ENCODE results near the gene EHBP1L1. TPM values are rescaled to one million over a fixed set of nuclear protein-coding genes. Genes with fewer than 3 reads are reported as not detected.

Gene EHBP1L1
- total and polyA plus RNA-seq, 8 donors = 28.5 to 133 (median 36.0) TPM

DNA sequence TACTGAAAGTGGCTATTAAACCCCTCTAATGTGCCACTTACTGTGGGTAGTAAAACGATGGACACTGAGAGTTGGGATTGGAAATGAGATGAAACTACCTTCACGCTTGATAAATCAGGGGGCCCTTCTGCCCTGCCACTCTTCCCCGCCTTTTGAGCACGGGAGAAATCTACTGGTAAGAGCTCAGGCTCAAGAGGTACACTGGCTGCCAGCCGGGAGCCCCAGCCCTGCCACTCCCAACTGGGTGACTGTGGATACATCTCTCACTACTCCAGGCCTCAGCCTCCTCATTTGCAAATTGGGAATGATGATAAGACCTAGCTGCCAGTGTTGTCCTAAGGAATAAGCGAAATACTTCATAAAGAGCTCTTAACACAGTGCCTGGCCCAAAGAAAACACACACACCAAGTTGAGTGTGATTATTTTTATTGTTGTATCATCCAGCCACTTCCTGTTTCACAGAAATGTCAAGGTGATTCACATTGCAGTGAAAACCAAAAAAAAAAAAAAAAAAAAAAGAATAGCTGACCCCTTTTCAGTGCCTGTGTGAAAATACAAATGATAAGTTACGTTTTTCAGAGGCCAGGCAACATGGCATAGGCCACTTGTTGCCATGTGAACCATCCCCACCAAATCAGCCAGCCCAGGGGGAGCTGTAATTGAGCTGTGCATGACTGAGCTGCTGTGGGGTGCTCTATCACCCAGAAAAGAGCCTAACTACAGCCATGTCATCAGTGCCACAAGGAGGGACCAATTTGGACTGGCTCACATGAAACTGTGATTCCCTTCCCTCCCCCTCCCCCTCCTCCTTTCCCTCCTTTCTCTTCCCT, 10.0 kb upstream of the EHBP1L1 start:
- Histone ChIP-seq H3K27ac (peak overlapping the region in 1 of 2 donors; percentile 58), H3K36me3 (no peaks in the 10 kb centered on the region), H3K9me3 (no peaks in the 10 kb centered on the region), H3K27me3 (no peaks in the 10 kb centered on the region), H3K4me1 (peaks cover 9 to 45% of the 10 kb centered on the region in 2 donors), H3K4me3 (no peak overlapping the region)
- peak; percentile 21 for ATAC-seq
- no peak for DNase-seq
- TF ChIP-seq, protein P1, sequence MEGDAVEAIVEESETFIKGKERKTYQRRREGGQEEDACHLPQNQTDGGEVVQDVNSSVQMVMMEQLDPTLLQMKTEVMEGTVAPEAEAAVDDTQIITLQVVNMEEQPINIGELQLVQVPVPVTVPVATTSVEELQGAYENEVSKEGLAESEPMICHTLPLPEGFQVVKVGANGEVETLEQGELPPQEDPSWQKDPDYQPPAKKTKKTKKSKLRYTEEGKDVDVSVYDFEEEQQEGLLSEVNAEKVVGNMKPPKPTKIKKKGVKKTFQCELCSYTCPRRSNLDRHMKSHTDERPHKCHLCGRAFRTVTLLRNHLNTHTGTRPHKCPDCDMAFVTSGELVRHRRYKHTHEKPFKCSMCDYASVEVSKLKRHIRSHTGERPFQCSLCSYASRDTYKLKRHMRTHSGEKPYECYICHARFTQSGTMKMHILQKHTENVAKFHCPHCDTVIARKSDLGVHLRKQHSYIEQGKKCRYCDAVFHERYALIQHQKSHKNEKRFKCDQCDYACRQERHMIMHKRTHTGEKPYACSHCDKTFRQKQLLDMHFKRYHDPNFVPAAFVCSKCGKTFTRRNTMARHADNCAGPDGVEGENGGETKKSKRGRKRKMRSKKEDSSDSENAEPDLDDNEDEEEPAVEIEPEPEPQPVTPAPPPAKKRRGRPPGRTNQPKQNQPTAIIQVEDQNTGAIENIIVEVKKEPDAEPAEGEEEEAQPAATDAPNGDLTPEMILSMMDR (IDR thresholded peaks at IDR 0.05) = no peak
- intact Hi-C loops (cut with DNase I) = no loop called here

DNA sequence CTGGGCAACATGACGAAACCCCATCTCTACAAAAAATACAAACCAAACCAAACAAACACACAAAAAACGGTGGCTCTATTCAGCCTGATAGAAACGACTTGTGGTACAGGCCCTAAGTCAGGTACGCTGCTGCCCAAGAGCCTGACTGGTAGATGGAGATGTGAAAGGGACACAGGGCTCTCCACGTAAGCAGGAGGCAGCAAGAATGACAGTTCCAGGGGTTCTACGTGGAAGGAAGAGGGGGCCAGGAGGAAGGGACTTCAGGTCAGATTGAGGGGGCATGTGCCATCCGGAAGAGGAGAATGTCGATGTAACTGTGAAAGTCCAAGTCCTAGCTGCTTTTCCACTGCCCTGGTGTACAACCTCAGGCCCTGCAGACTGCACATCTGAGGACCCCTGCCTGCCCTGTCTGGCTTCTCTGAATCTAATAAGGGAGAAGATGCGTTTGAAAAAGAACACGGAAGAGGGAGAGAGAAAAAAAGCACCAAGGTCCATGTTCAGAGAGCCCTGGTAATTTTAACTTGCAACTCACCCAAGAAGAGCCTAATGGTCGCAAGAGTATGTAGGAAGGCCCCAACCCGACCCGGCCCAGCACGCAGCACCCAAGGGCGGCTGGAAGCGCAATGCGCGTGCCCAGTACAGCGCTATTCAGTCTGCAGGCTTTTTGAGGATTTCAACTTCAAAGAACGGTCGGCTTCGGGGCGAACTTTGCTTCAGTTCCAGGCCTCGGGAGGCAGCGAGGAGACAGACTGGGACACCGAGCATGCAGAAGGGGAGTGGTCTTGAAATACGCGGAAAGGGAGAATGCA, 6.5 kb upstream of the EHBP1L1 start:
- Histone ChIP-seq H3K9me3 (no peaks in the 10 kb centered on the region), H3K4me3 (peak overlapping the region; percentile 91 to 92), H3K27ac (peak overlapping the region; percentile 94 to 99), H3K27me3 (no peaks in the 10 kb centered on the region), H3K4me1 (peaks cover 30 to 72% of the 10 kb centered on the region in 2 donors), H3K36me3 (peaks cover 0 to 6% of the 10 kb centered on the region in 2 donors)
- peak in 1 of 4 donors; percentile 62 for DNase-seq
- TF ChIP-seq, protein P1 (IDR thresholded peaks at IDR 0.05) = no peak
- ATAC-seq = peak; percentile 16
- intact Hi-C loops (cut with DNase I) = no loop called here

DNA sequence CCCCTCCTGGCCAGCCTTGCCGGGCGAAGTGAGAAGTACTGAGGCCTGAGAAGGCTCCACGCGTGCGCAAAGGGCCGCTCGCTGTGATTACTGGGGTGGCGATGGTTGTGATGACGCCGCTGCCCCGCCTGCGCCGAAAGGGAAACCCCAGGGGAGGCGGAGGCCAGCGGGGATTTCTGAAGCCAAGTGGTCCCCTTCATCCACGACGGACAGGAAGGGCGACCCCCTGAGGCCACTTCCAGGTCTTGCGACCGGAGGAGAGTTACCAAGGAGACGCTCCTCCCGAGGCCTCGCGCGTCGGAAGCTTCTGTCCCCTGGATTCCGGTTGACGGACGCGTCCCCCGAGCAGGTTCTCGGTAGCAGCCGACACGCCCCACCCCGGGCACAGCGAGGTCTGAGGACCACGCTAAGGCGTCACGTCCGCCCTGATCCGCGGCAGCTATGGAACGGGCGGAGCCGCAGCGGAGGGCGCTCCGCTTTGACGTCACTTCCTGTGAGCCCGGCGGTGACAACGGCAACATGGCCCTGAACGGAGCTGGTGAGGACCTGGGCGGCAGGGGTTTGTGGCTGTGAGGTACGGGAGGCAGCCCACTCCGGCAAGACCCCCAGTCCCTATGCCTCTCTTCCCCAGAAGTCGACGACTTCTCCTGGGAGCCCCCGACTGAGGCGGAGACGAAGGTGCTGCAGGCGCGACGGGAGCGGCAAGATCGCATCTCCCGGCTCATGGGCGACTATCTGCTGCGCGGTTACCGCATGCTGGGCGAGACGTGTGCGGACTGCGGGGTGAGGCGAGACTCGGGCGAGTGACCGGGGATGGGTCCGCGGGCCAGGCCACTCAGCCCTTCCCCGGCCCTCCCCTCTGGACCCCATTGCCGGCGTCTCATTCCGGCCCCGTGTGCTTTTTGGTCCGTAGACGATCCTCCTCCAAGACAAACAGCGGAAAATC, 5.6 kb upstream of the EHBP1L1 start, which contains the start of gene ZNRD2:
Gene ZNRD2 (plus strand): TSS at position 505 of the 946 bp plus-strand sequence. CDS start 15 bp downstream, at position 520.
- Histone ChIP-seq H3K27me3 (no peaks in the 10 kb centered on the region), H3K4me1 (peaks cover 37 to 74% of the 10 kb centered on the region in 2 donors), H3K36me3 (peaks cover 0 to 6% of the 10 kb centered on the region in 2 donors), H3K27ac (peak within 1 kb of the TSS; percentile 94 to 99), H3K9me3 (no peaks in the 10 kb centered on the region), H3K4me3 (peak within 1 kb of the TSS; percentile 91 to 92)
- peak; percentile 79 for ATAC-seq
- peak; percentile 98 to 99 (median 98) for DNase-seq
- intact Hi-C loops (cut with DNase I) = no loop called here
- TF ChIP-seq, protein P1 (IDR thresholded peaks at IDR 0.05) = peak; percentile 17 to 49

GRCh38 chr11:65571420-65571819, 4.4 kb upstream of the EHBP1L1 start:
- Histone ChIP-seq H3K27ac (peak overlapping the region in 1 of 2 donors; percentile 99), H3K4me3 (peak overlapping the region in 1 of 2 donors; percentile 91), H3K9me3 (no peaks in the 10 kb centered on the region), H3K27me3 (no peaks in the 10 kb centered on the region), H3K36me3 (peaks cover 0 to 6% of the 10 kb centered on the region in 2 donors), H3K4me1 (peaks cover 40 to 67% of the 10 kb centered on the region in 2 donors)
- no peak for DNase-seq
- TF ChIP-seq, protein P1 (IDR thresholded peaks at IDR 0.05) = no peak
- intact Hi-C loops (cut with DNase I) = no loop called here
- no peak for ATAC-seq
